ENCODE data around the gene PDE6D.

Gene PDE6D

GRCh38 chr2:231780909-231781797 lies at the start of gene PDE6D:
TSS of gene PDE6D (minus strand) at chr2:231781282. CDS start at chr2:231781114, 168 bp downstream.
- ATAC-seq, result peak; percentile 93
- Mint-ChIP-seq H3K36me3 (peaks cover 8% of the 10 kb centered on the region), H3K4me1 (peaks cover 68% of the 10 kb centered on the region), H3K4me3 (peak within 1 kb of the TSS; percentile 95), H3K9me3 (no peaks in the 10 kb centered on the region), H3K27ac (peak within 1 kb of the TSS; percentile 91)
- peak; percentile 99 to 100 for DNase-seq (ENCODE audit: low spot score in 2 of 2)

GRCh38 chr2:231821908-231822307 lies 40.8 kb upstream of the PDE6D start:
- no peaks in the 10 kb centered on the region for H3K36me3 Mint-ChIP-seq
- no peak overlapping the region for H3K27ac Mint-ChIP-seq
- no peak for DNase-seq (ENCODE audit: low spot score in 2 of 2)
- H3K9me3 Mint-ChIP-seq, result no peaks in the 10 kb centered on the region
- H3K4me3 Mint-ChIP-seq, result no peak overlapping the region
- ATAC-seq, result no peak
- no peaks in the 10 kb centered on the region for H3K4me1 Mint-ChIP-seq

GRCh38 chr2:231820786-231821303 lies 39.8 kb upstream of the PDE6D start:
- Mint-ChIP-seq H3K36me3 (no peaks in the 10 kb centered on the region), H3K4me3 (no peak overlapping the region), H3K4me1 (no peaks in the 10 kb centered on the region), H3K27ac (no peak overlapping the region), H3K9me3 (no peaks in the 10 kb centered on the region)
- DNase-seq (ENCODE audit: low spot score in 2 of 2) (no peak), ATAC-seq (no peak)

- H3K4me1 Mint-ChIP-seq, result no peaks in the 10 kb centered on the region
- no peak overlapping the region for H3K4me3 Mint-ChIP-seq
- no peaks in the 10 kb centered on the region for H3K9me3 Mint-ChIP-seq
- ATAC-seq, result no peak
- DNase-seq (ENCODE audit: low spot score in 2 of 2), result no peak
- H3K36me3 Mint-ChIP-seq, result no peaks in the 10 kb centered on the region
- H3K27ac Mint-ChIP-seq, result no peak overlapping the region
Measured at GRCh38 chr2:231819447-231820042, 38.5 kb upstream of the PDE6D start.

- DNase-seq (ENCODE audit: low spot score in 2 of 2) (no peak), ATAC-seq (no peak)
- no peaks in the 10 kb centered on the region for H3K4me1 Mint-ChIP-seq
- H3K27ac Mint-ChIP-seq, result no peak overlapping the region
- H3K9me3 Mint-ChIP-seq, result no peaks in the 10 kb centered on the region
- H3K36me3 Mint-ChIP-seq, result peaks cover 11% of the 10 kb centered on the region
- H3K4me3 Mint-ChIP-seq, result no peak overlapping the region
Measured at GRCh38 chr2:231816327-231817026, 35.4 kb upstream of the PDE6D start.

- H3K36me3 Mint-ChIP-seq, result peaks cover 52% of the 10 kb centered on the region
- no peak for DNase-seq (ENCODE audit: low spot score in 2 of 2)
- peak overlapping the region; percentile 27 for H3K27ac Mint-ChIP-seq
- H3K4me3 Mint-ChIP-seq, result no peak overlapping the region
- H3K4me1 Mint-ChIP-seq, result no peaks in the 10 kb centered on the region
- no peak for ATAC-seq
- no peaks in the 10 kb centered on the region for H3K9me3 Mint-ChIP-seq
Measured at GRCh38 chr2:231810905-231811304, 29.8 kb upstream of the PDE6D start.

- Mint-ChIP-seq H3K4me1 (peaks cover 17% of the 10 kb centered on the region), H3K4me3 (no peak overlapping the region)
- no peak for DNase-seq (ENCODE audit: low spot score in 2 of 2)
Measured at GRCh38 chr2:231807020-231807419, 25.9 kb upstream of the PDE6D start.

GRCh38 chr2:231803501-231804138 lies 22.5 kb upstream of the PDE6D start:
- peak overlapping the region; percentile 44 for H3K27ac Mint-ChIP-seq
- peaks cover 21% of the 10 kb centered on the region for H3K4me1 Mint-ChIP-seq

More at GRCh38 chr2:231807020-231807419, 25.9 kb upstream of the PDE6D start:
- Mint-ChIP-seq H3K36me3 (peaks cover 78% of the 10 kb centered on the region), H3K9me3 (no peaks in the 10 kb centered on the region), H3K27ac (no peak overlapping the region)
- ATAC-seq, result no peak

GRCh38 chr2:231800493-231801091 lies 19.5 kb upstream of the PDE6D start:
- peaks cover 21% of the 10 kb centered on the region for H3K4me1 Mint-ChIP-seq
- no peaks in the 10 kb centered on the region for H3K9me3 Mint-ChIP-seq
- peak; percentile 58 for ATAC-seq
- peaks cover 94% of the 10 kb centered on the region for H3K36me3 Mint-ChIP-seq
- H3K27ac Mint-ChIP-seq, result no peak overlapping the region
- peak; percentile 26 to 65 for DNase-seq (ENCODE audit: low spot score in 2 of 2)
- no peak overlapping the region for H3K4me3 Mint-ChIP-seq

More at GRCh38 chr2:231803501-231804138, 22.5 kb upstream of the PDE6D start:
- no peaks in the 10 kb centered on the region for H3K9me3 Mint-ChIP-seq
- ATAC-seq, result no peak
- H3K4me3 Mint-ChIP-seq, result no peak overlapping the region
- DNase-seq (ENCODE audit: low spot score in 2 of 2), result no peak
- peaks cover 94% of the 10 kb centered on the region for H3K36me3 Mint-ChIP-seq

GRCh38 chr2:231795525-231796327 lies 14.6 kb upstream of the PDE6D start:
- Mint-ChIP-seq H3K4me3 (no peak overlapping the region), H3K4me1 (peaks cover 10% of the 10 kb centered on the region), H3K9me3 (no peaks in the 10 kb centered on the region), H3K36me3 (peaks cover 88% of the 10 kb centered on the region), H3K27ac (no peak overlapping the region)
- DNase-seq (ENCODE audit: low spot score in 2 of 2), result no peak
- ATAC-seq, result no peak

- Mint-ChIP-seq H3K4me3 (no peak overlapping the region), H3K4me1 (peaks cover 10% of the 10 kb centered on the region), H3K27ac (no peak overlapping the region), H3K9me3 (no peaks in the 10 kb centered on the region), H3K36me3 (peaks cover 91% of the 10 kb centered on the region)
- DNase-seq (ENCODE audit: low spot score in 2 of 2), result no peak
- ATAC-seq, result no peak
Measured at GRCh38 chr2:231794383-231794782, 13.3 kb upstream of the PDE6D start.

GRCh38 chr2:231791107-231791506 lies 10.0 kb upstream of the PDE6D start:
- ATAC-seq (no peak), DNase-seq (ENCODE audit: low spot score in 2 of 2) (no peak)
- Mint-ChIP-seq H3K4me3 (no peak overlapping the region), H3K4me1 (peaks cover 20% of the 10 kb centered on the region), H3K27ac (no peak overlapping the region), H3K9me3 (no peaks in the 10 kb centered on the region), H3K36me3 (peaks cover 69% of the 10 kb centered on the region)

- no peak for DNase-seq (ENCODE audit: low spot score in 2 of 2)
- no peaks in the 10 kb centered on the region for H3K9me3 Mint-ChIP-seq
- peaks cover 54% of the 10 kb centered on the region for H3K4me1 Mint-ChIP-seq
- peaks cover 36% of the 10 kb centered on the region for H3K36me3 Mint-ChIP-seq
- H3K27ac Mint-ChIP-seq, result peak overlapping the region; percentile 76
- H3K4me3 Mint-ChIP-seq, result peak overlapping the region; percentile 88
- no peak for ATAC-seq
Measured at GRCh38 chr2:231786917-231787292, 5.8 kb upstream of the PDE6D start.

Data from stimulated activated effector memory CD8-positive, alpha-beta T cell treated with anti-CD3 and anti-CD28 coated beads, Interleukin-12 subunit alpha, Interleukin-12 subunit beta, amount 100 ng/mL, for 72 hours (primary cell).